Panc1 (cell line): Measurements from ENCODE around the gene ATG14. TPM values are rescaled to one million over a fixed set of nuclear protein-coding genes. Genes with fewer than 3 reads are reported as not detected.
A peak's percentile ranks its signal among the peaks of the same experiment; 100 is the strongest.

ENCODE experiments used
- ATAC-seq: fragments of 200-7000 bp; cut with Tn5 transposase; 2 replicates; pipeline ENCODE4 v1.9.1; 2020; ENCODE audit warnings: mild to moderate bottlenecking, moderate library complexity
- BruUV-seq: library from RNA; stranded (reverse); fragments of 400-500 nt; replicated peaks from 2 replicates; lab custom pipeline; 2021; lab: Mats Ljungman, UMichigan
- CTCF ChIA-PET: fragments of 300-600 bp; sonication (Branson Sonifier 250); formaldehyde crosslinking; loops from one replicate; lab custom pipeline; 2022; ENCODE audit warnings: antibody characterized with exemption; lab: Charles Lee
- POLR2A ChIA-PET: fragments of 300-600 bp; sonication (Branson Sonifier 250); formaldehyde crosslinking; loops from one replicate; lab custom pipeline; 2022; ENCODE audit warnings: antibody characterized with exemption; lab: Charles Lee
- DNase-seq: peaks from one replicate; pipeline ENCODE4 v3.0.0-alpha.2; 2010; ENCODE audit warnings: low read depth, low spot score
- H3K27ac ChIP-seq: 2 replicates; pipeline ENCODE4 v1.5.1; 2011; ENCODE audit warnings: mild to moderate bottlenecking, low read length, inconsistent platforms
- H3K27me3 ChIP-seq: fragments of 200-500 bp; sonication (Bioruptor generic); 2 replicates; pipeline ENCODE4 v1.6.0; 2014; ENCODE audit warnings: low read length, inconsistent platforms; ENCODE audit not compliant: control insufficient read depth, insufficient read depth
- H3K36me3 ChIP-seq: fragments of 200-500 bp; sonication (Bioruptor generic); 2 replicates; pipeline ENCODE4 v1.5.1; 2014; ENCODE audit warnings: inconsistent platforms, mild to moderate bottlenecking, low read length, moderate library complexity; ENCODE audit not compliant: control insufficient read depth, insufficient read depth
- H3K4me1 ChIP-seq: 2 replicates; pipeline ENCODE4 v1.5.1; 2011; ENCODE audit warnings: inconsistent platforms, mild to moderate bottlenecking, low read length, moderate library complexity; ENCODE audit not compliant: control insufficient read depth, insufficient read depth
- H3K4me3 ChIP-seq, 2 experiments: 2 replicates each; pipeline ENCODE4 v1.5.1; 2011 to 2012; ENCODE audit warnings: low read depth in 2 of 2, low read length in 2 of 2, mild to moderate bottlenecking in 2 of 2, inconsistent platforms in 1 of 2, moderate library complexity in 1 of 2
- H3K9me3 ChIP-seq: fragments of 200-500 bp; sonication (Bioruptor generic); 2 replicates; pipeline ENCODE4 v1.5.1; 2014; ENCODE audit warnings: low read depth, mild to moderate bottlenecking, inconsistent platforms, low read length, moderate library complexity; ENCODE audit not compliant: control insufficient read depth, insufficient read depth
- CTCF ChIP-seq: fragments of 450-650 bp; IDR thresholded peaks from 2 replicates; pipeline ENCODE4 v1.5.1; 2017; ENCODE audit warnings: mild to moderate bottlenecking
- POLR2AphosphoS5 ChIP-seq: IDR thresholded peaks from 2 replicates; pipeline ENCODE4 v1.6.1; 2012; ENCODE audit warnings: mild to moderate bottlenecking, low read depth, low read length, moderate library complexity
- REST ChIP-seq, 2 experiments: IDR thresholded peaks; 2 replicates each; pipeline ENCODE4 v1.6.1; 2011 to 2012; ENCODE audit warnings: low read depth in 2 of 2, control low read depth in 1 of 2, low read length in 1 of 2, mild to moderate bottlenecking in 1 of 2, moderate library complexity in 1 of 2; ENCODE audit not compliant: insufficient read depth in 1 of 2
- SIN3A ChIP-seq: IDR thresholded peaks from 2 replicates; pipeline ENCODE4 v1.6.1; 2012; ENCODE audit warnings: low read depth, mild to moderate bottlenecking, low read length, moderate library complexity, borderline replicate concordance; ENCODE audit not compliant: insufficient read depth
- TCF7L2 ChIP-seq: IDR thresholded peaks from 2 replicates; pipeline ENCODE4 v1.6.1; 2011; ENCODE audit warnings: mild to moderate bottlenecking, low read depth, low read length, inconsistent platforms
- in situ Hi-C: cut with HindIII; loops from 2 replicates; pipeline ENCODE4 v1.10.0; 2016; ENCODE audit warnings: low sequenced_read_pairs, low pct_unique_long_range_greater_than_20kb
- intact Hi-C: fragments of 100-400 bp; cut with micrococcal nuclease; formaldehyde crosslinking; loops from one replicate; pipeline ENCODE4 v1.10.0; 2022; ENCODE audit not compliant: unreplicated experiment
- total RNA-seq: library from RNA; stranded (reverse); gene quantifications from one replicate; pipeline ENCODE4 v1.2.1, GENCODE V29; 2021; ENCODE audit not compliant: unreplicated experiment

The ATG14 gene
- total RNA-seq, 1 experiment from 2014 or later, result 7.1 TPM

- peak; percentile 81 for TF ChIP-seq CTCF
- TF ChIP-seq REST (IDR thresholded peaks at IDR 0.05; ENCODE audit: insufficient read depth in 1 of 2, low read depth in 2 of 2, low read length in 1 of 2), result no peak
- TF ChIP-seq TCF7L2, result no peak
- Histone ChIP-seq H3K4me1 (no peaks in the 10 kb centered on the region), H3K9me3 (no peaks in the 10 kb centered on the region), H3K27ac (no peak overlapping the region), H3K4me3 (no peak overlapping the region), H3K27me3 (no peaks in the 10 kb centered on the region), H3K36me3 (no peaks in the 10 kb centered on the region; the same call in none of the 2 replicates)
- POLR2A ChIA-PET, result no interaction called here
- intact Hi-C loops (loop anchor here (5.0 kb wide), 1 partner anchor 142 kb away; no protein-coding TSS in a partner anchor), in situ Hi-C loops (no loop called here)
- BruUV-seq, result no TSS peak
- DNase-seq (no peak), ATAC-seq (peak; percentile 86)
- CTCF ChIA-PET, result interaction anchor here (0.6 to 1.4 kb wide), 6 partner anchors 8 to 145 kb away, joined by 3 to 11 read pairs (median 4); partner anchors contain the start of gene FBXO34
Observed at GRCh38 chr14:55354500-55354899, 57.1 kb downstream of the ATG14 start.

GRCh38 chr14:55353686-55354467 lies 57.8 kb downstream of the ATG14 start:
- Histone ChIP-seq H3K27ac (no peak overlapping the region), H3K9me3 (no peaks in the 10 kb centered on the region), H3K4me1 (no peaks in the 10 kb centered on the region), H3K4me3 (no peak overlapping the region), H3K36me3 (no peaks in the 10 kb centered on the region; the same call in none of the 2 replicates), H3K27me3 (no peaks in the 10 kb centered on the region)
- POLR2A ChIA-PET, result interaction anchor here (0.6 kb wide), 1 partner anchor 118 kb away, joined by 6 read pairs; no protein-coding TSS in a partner anchor
- DNase-seq (no peak), ATAC-seq (peak; percentile 31; the same call in 1 of the 2 replicates)
- CTCF ChIA-PET, result interaction anchor here (0.6 to 1.4 kb wide), 6 partner anchors 7 to 145 kb away, joined by 3 to 11 read pairs (median 4); partner anchors contain the start of gene FBXO34
- TF ChIP-seq REST (IDR thresholded peaks at IDR 0.05; ENCODE audit: insufficient read depth in 1 of 2, low read depth in 2 of 2, low read length in 1 of 2) (no peak), SIN3A (no peak), POLR2AphosphoS5 (no peak), CTCF (no peak), TCF7L2 (no peak)
- in situ Hi-C loops, result no loop called here
- no TSS peak for BruUV-seq
- intact Hi-C loops, result loop anchor here (5.0 kb wide), 1 partner anchor 142 kb away; no protein-coding TSS in a partner anchor
